ENCODE results near the gene REC8.
A peak's percentile ranks its signal among the peaks of the same experiment; 100 is the strongest.

The REC8 gene

DNA sequence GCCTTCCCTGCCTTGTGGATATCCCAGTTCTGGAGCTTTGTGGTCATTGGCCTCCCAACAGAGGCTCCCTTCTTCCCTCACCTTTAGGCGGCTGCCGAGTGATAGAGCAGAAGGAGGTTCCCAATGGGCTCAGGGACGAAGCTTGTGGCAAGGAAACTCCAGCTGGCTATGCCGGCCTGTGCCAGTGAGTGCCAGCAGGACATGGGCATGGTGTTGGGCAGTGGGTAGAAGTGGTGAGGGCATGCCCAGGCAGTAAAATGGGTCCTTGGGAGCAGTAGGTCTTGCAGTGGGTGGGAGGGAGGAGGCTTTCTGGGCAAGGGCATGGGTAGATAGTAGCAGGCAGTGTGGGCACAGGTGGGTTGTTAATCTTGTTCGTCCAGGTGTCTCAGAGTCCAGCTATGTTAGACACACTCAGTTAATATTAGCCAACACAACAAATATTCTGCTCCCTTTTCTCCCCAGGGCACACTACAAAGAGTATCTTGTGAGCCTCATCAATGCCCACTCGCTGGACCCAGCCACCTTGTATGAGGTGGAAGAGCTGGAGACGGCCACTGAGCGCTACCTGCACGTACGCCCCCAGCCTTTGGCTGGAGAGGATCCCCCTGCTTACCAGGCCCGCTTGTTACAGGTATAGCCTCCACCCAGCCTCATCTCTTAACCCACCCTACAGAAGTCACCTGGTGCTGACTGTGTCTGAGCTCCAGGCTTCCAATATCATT is 11.9 kb upstream of the REC8 start:
- DNase-seq (ENCODE audit: low read depth): no peak

DNA sequence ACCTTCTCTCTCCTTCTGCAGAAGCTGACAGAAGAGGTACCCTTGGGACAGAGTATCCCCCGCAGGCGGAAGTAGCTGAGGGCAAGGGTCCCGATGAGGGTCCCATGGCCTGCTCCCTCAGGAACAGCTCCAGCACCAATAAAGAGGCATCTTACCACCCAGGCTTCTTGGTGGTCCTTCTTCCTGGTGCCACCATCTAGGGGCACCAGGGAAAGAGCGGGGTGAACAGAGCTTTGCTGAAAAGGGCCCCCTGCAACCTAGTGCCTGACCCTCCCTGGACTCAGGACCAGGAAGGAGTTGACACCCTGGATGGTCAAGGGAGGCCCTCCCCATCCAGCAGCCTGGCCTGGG is 11.4 kb upstream of the REC8 start:
- DNase-seq (ENCODE audit: low read depth): no peak

DNA sequence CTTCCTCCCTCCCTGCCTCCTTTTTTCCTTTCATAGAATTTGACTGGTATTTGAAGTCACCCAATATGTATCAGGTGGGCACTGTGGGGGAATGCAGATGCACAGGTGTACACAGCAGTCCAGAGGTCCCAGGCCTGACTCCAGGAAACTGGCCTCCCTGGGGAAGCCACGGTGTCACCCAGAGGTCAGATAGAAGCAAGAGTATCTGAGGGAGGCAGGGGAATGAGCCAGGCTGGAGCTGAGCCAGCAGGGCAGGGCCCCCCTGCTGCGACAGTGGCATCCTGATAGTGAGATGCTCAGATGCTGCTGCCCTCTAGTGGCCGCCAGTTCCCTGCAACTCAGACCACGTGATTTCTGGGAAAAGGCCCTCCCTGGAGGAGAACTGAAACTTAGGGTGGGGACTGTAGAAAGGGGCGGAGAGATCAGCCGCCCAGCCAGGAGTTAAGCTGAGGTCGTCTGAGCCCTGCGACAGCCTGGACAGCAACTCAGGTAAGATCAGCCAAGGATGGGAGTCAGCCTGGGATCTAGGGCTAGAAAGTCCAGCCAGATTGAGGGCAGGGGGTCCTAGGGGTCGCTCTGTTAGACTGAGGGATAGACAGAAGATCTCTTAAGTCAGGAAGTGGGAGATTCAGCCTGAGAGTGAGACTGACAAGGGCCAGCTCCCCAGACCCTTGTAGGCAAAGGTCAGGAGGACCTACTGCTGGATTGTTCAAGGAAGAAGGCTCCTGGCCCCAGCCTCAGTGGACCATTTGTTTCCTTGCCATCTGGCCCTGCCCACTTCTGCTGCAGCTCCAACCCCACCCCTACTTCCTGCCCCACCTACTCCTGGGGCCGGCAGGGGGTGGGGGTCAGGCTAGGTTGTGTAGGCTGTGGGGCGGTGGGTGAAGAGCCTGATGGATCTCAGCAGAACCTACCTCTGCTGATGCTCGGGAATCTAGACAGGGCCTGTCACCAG is 10.8 kb upstream of the REC8 start, which contains the start of gene IRF9:
Gene IRF9, plus strand, starts transcription at position 416 of the 955 bp plus-strand sequence. CDS start 880 bp downstream, outside the sequence.
- peak; percentile 92 for DNase-seq (ENCODE audit: low read depth)

- no peak for DNase-seq (ENCODE audit: low read depth)
Measured at GRCh38 chr14:24162093-24162492, 9.8 kb upstream of the REC8 start.

- no peak for DNase-seq (ENCODE audit: low read depth)
Measured at GRCh38 chr14:24164518-24164991, 7.3 kb upstream of the REC8 start.

DNA sequence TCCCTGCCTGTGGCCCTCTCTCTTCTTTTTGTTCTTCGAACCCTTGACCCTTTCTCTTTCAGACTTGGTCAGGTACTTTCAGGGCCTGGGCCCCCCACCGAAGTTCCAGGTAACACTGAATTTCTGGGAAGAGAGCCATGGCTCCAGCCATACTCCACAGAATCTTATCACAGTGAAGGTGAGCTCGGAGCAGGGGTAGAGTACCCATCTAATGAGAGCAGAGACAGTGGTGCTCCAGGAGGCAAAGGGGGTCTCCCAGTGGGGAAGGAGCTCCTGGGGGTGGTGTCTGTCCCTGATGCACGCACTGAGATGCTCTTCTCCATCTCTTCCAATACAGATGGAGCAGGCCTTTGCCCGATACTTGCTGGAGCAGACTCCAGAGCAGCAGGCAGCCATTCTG is 6.1 kb upstream of the REC8 start:
- DNase-seq (ENCODE audit: low read depth): no peak

DNA sequence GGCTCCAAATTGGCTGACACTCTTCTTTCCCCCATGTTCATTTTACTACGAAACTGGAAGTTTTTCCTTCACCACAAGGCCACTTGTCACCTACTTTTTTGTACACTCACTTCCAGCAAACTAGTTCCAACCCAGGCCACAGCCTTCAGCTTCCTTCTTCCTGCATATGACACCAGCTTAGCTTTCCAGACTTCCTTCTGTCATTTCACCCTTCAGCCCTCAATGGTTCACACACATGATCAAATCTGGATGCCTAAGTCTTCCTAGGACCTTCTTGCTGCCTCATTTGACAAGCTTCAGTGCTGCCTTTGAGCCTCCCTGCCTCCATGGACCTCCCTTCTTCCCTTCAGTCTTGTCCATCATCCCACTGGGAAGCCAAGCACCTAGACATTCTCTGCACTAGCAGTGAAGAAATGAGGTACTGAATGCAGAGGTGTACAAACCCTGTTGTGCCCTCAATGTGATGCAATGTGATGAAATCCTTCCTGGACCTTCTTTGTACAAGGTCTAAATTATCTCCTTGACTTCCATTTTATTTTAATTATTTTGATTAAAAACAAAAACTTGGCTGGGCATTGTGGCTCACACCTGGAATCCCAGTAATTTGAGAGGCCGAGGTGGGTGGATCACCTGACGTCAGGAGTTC is 4.3 kb upstream of the REC8 start:
- no peak for DNase-seq (ENCODE audit: low read depth)

GRCh38 chr14:24172261-24172860 is 481 bp downstream of the REC8 start:
- no peak for DNase-seq (ENCODE audit: low read depth)

DNA sequence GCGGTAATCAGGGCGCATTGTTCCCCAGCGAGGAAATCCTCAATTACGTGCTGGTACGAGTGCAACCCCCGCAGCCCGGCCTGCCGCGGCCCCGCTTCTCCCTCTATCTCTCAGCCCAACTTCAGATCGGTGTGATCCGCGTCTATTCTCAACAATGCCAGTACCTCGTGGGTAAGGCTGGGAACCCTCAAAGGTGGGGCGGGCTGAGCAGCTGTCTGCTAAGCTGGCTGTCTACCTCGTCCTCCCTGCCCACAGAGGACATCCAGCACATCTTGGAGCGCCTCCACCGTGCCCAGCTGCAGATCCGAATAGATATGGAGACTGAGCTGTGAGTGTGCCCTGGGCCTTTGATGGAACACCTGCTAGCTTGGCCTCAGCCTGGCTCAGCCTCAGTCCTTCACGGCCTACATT is 996 bp downstream of the REC8 start:
- no peak for DNase-seq (ENCODE audit: low read depth)

GRCh38 chr14:24176599-24176998 is 4.7 kb downstream of the REC8 start:
- no peak for DNase-seq (ENCODE audit: low read depth)

DNA sequence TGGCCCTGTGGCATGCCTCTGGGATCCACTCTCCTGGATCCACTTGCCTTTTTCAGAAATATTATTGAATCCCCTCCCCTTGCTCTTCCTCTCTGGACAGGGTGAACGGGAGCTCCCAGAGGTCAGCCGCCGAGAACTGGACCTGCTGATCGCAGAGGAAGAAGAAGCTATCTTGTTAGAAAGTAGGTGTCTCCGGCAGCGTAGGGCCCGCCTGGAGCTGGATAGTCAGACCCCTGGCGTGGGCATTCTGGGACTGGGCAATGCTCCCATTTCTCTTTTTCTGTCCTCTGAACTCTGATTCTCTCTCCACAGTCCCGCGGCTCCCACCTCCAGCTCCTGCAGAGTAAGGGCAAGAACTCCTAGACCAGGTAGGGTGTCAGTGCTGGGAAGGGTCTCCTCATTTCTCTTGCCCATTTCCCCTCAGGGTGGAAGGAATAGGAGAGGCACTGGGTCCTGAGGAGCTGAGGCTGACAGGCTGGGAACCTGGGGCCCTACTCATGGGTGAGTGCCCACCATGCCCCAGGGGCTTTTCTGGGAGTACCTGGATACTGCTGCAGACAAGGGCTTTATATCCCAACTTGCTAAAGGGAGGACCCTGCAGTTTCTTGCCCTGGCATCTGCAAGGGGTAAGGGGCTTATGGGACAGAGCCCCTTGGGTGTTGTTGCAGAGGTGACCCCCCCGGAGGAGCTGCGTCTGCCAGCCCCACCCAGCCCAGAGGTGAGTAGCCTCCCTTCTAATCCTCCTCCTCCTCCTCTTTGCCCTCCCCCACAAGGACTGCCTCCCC is 5.4 kb downstream of the REC8 start:
- no peak for DNase-seq (ENCODE audit: low read depth)

- DNase-seq (ENCODE audit: low read depth): no peak
Measured at GRCh38 chr14:24177891-24178290, 6.0 kb downstream of the REC8 start.

- no peak for DNase-seq (ENCODE audit: low read depth)
Measured at GRCh38 chr14:24178399-24179178, 6.7 kb downstream of the REC8 start.

GRCh38 chr14:24179294-24179960 is 7.5 kb downstream of the REC8 start:
- no peak for DNase-seq (ENCODE audit: low read depth)

DNA sequence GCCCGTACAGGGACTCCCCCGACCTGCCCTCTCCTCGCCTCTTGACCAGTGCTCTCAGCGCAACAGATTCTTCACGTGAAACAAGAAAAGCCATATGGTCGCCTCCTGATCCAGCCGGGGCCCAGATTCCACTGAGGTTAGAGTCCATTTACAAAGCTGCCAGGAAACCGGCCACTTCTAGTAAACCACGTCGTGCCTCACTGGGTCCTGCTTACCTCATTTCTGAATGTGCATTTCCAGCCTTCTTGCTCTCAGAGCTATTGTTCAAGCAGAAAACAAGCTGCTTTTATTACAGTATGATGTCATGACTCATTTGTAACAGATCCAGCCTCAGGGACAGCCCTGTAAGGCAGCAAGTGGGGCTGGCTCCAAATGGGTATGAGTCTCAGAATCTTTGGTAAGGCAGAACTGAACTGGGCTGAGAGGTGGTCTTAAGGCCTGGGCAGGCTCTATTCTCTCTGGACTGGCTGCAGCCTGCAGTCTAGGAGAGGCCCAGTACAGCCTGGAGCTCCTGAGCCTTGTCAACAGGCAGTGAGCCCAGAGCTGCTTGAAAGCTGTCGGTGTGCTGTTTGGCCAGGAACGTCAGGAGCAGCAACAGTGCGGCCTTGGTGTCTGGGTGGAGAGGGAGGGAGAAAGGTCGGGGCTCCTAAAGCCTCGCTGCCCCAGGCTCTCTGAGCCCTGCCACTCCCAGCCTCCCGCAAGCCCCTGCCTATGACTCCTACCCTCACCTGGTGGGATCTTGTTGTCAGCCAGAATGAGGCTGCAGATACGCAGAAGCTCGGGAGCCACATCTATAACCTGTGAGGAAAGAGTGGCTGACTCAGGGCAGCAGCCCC is 8.3 kb downstream of the REC8 start:
- no peak for DNase-seq (ENCODE audit: low read depth)

DNA sequence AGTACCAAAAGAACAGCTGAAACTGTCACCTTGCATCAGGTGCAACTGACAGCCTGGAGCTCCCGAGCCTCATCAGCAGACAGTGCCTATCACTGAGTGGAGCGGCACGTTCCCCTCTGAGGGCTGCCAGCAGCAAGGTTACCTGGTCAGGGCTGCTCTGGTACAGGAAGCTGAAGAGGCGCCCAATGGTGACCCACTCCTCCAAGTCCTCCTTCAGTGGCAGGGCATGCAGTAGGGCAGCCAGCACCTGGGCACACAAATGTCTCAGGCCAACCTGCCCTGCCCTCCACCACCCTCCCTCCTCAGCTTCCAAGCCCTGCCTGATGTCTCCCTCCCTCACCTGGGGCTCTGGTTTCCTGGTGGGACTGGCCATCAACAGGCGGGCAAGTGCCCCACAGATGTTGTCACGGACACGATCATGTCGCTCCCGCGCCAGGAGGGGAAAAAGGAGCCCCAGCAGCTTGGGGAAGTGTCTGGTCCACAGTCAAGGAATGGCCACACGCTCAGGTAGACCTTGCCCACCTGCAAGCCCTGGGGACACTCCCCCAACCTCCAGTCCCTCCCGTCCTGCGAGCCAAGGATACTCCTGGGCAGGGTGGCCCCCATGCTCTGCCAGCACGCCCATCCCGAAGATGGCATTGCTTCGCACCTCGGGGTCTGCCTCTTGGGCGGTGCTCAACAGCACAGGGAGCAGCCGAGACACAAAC is 9.6 kb downstream of the REC8 start:
- DNase-seq (ENCODE audit: low read depth): no peak

DNA sequence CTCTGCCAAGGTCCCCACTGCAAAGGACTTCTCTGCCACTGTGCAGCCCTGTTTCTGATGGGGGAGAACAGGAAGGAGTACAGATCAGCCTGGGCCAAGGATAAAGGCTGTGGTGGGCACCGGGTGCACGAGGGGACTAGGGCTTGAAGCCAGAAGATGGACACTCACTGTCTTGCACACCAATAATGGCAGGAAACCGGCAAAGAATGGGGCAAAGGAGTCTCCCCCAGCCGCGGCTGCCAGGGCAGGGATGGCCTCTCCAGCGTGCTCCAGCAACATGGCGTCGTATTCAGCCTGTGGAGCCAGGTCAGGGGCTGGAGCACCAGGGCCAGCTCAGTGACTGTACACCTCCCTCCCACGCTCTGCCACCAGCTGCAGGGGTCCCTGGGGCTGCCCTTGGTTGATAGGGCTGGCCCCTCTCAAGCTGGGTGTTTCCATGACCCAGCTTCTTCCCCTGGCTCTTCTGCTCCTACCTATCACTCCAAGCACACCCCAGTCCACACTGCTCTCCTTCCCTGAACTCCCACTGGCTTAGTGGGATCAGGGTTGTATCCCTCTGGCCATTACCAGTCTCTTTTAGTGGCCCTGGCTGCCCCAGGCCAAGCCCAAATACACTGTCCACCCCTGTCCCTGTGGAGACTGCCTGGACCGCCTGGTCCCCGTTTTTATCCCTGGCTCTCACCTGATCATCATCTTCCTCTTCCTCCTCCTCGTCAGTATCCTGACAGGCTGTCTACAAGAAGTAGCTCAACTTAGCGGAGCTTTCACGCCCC is 10.4 kb downstream of the REC8 start:
- DNase-seq (ENCODE audit: low read depth): no peak

Data from activated T-helper 1 cell treated with Interleukin-2 at 50 U/mL for 16 hours (primary cell).